SW 1271 (cell line): ENCODE data around the gene BABAM2.
A peak's percentile ranks its signal among the peaks of the same experiment; 100 is the strongest.

ENCODE experiments used
- DNase-seq, 2 experiments: peaks; one replicate each; lab custom pipeline; 2025; lab: John Stamatoyannopoulos, UW

BABAM2 gene

GRCh38 chr2:28129955-28130695 is 239.6 kb downstream of the BABAM2 start:
- no peak for DNase-seq

GRCh38 chr2:28133778-28134177 is 243.2 kb downstream of the BABAM2 start:
- DNase-seq = no peak

GRCh38 chr2:28134262-28134812 is 243.8 kb downstream of the BABAM2 start:
- DNase-seq = no peak

GRCh38 chr2:28134857-28135256 is 244.3 kb downstream of the BABAM2 start:
- DNase-seq = no peak

- no peak for DNase-seq
These were observed 244.8 kb downstream of the BABAM2 start for GRCh38 chr2:28135324-28135723.

- no peak for DNase-seq
These were observed 245.3 kb downstream of the BABAM2 start for GRCh38 chr2:28135799-28136198.

GRCh38 chr2:28136556-28136955 is 246.0 kb downstream of the BABAM2 start:
- no peak for DNase-seq

GRCh38 chr2:28137221-28137620 is 246.7 kb downstream of the BABAM2 start:
- DNase-seq = no peak

GRCh38 chr2:28142386-28142785 is 251.9 kb downstream of the BABAM2 start:
- no peak for DNase-seq

- DNase-seq = no peak
These were observed 257.5 kb downstream of the BABAM2 start for GRCh38 chr2:28148000-28148399.

GRCh38 chr2:28148566-28148965 is 258.0 kb downstream of the BABAM2 start:
- no peak for DNase-seq

- no peak for DNase-seq
These were observed 259.8 kb downstream of the BABAM2 start for GRCh38 chr2:28150236-28150915.

- no peak for DNase-seq
These were observed 260.5 kb downstream of the BABAM2 start for GRCh38 chr2:28150994-28151393.

GRCh38 chr2:28152585-28153280 is 262.2 kb downstream of the BABAM2 start:
- DNase-seq = no peak

- DNase-seq = no peak
These were observed 263.3 kb downstream of the BABAM2 start for GRCh38 chr2:28153851-28154250.

- no peak for DNase-seq
These were observed 264.6 kb downstream of the BABAM2 start for GRCh38 chr2:28155086-28155485.

- peak in 1 of 2 experiments; percentile 27 for DNase-seq
These were observed 265.1 kb downstream of the BABAM2 start for GRCh38 chr2:28155627-28156026.

GRCh38 chr2:28158791-28159190 is 268.3 kb downstream of the BABAM2 start:
- DNase-seq = no peak

GRCh38 chr2:28160986-28161425 is 270.5 kb downstream of the BABAM2 start:
- no peak for DNase-seq

- DNase-seq = no peak
These were observed 270.9 kb downstream of the BABAM2 start for GRCh38 chr2:28161466-28161865.

GRCh38 chr2:28162564-28162963 is 272.0 kb downstream of the BABAM2 start:
- DNase-seq = no peak

GRCh38 chr2:28163028-28163427 is 272.5 kb downstream of the BABAM2 start:
- no peak for DNase-seq
